Activated CD8-positive, alpha-beta memory T cell treated with anti-CD3 and anti-CD28 coated beads, Interleukin-2, amount 50 U/mL, for 4 hours (primary cell): Measurements from ENCODE around the gene ZNF177.

Experiments used
- DNase-seq: peaks from one replicate; pipeline ENCODE4 v3.0.0-alpha.2; 2020

ZNF177 gene

DNA sequence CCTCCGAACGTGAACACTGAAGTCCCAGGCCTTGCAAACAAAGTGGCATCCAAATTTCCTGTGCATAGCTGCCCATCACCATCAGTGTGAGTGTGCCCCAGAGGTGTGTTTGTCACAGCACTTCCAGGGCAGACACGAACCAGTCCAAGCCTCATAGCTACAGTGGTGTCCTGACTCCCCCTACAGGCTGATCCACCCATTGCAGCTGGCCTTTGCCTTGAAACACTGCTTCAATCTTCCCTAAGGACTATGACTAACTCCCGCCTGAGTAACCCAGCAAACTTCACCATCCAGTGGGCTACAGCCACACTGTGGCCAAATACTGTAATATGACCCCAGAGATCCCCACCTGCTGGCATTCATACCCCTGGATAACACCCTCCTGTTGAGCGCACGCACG lies 68.7 kb downstream of the ZNF177 start:
- DNase-seq, result no peak
